OCI-LY1 (cell line): ENCODE results near the gene FBRSL1.
A peak's percentile ranks its signal among the peaks of the same experiment; 100 is the strongest.
"Not testable (repeated sequence)": the region's sequence is repeated elsewhere in the genome, so short reads cannot be mapped to it uniquely, and the experiment has no call there.

Source experiments
- H2AFZ ChIP-seq: fragments of 200-600 bp; sonication (generic), shearing (Covaris generic); 2 replicates; pipeline ENCODE4 v1.6.0; 2014; ENCODE audit warnings: antibody characterized with exemption, mild to moderate bottlenecking, low read length
- H3F3A ChIP-seq: fragments of 200-600 bp; sonication (generic), shearing (Covaris generic); 2 replicates; pipeline ENCODE4 v1.6.0; 2014; ENCODE audit warnings: mild to moderate bottlenecking, antibody characterized with exemption, low read length, moderate library complexity; ENCODE audit not compliant: insufficient read depth
- H3K27ac ChIP-seq: fragments of 200-600 bp; sonication (generic); 2 replicates; pipeline ENCODE4 v1.5.1; 2014; ENCODE audit warnings: low read length, mixed run types, mild to moderate bottlenecking, low read depth; ENCODE audit not compliant: poor library complexity, severe bottlenecking
- H3K27me3 ChIP-seq: fragments of 200-600 bp; sonication (generic); 2 replicates; pipeline ENCODE4 v1.6.0; 2014; ENCODE audit warnings: antibody characterized with exemption, mild to moderate bottlenecking, low read length, moderate library complexity; ENCODE audit not compliant: insufficient read depth
- H3K36me3 ChIP-seq: fragments of 200-600 bp; sonication (generic); 2 replicates; pipeline ENCODE4 v1.6.1; 2014; ENCODE audit warnings: mild to moderate bottlenecking, antibody characterized with exemption, low read length, moderate library complexity, mixed read lengths; ENCODE audit not compliant: insufficient read depth
- H3K4me1 ChIP-seq: fragments of 200-600 bp; sonication (generic); 2 replicates; pipeline ENCODE4 v1.5.1; 2014; ENCODE audit warnings: mild to moderate bottlenecking, low read length, moderate library complexity; ENCODE audit not compliant: insufficient read depth, severe bottlenecking
- H3K4me2 ChIP-seq: fragments of 200-600 bp; sonication (generic), shearing (Covaris generic); 2 replicates; pipeline ENCODE4 v1.6.1; 2014; ENCODE audit warnings: low read length
- H3K4me3 ChIP-seq: fragments of 200-600 bp; sonication (generic); 2 replicates; pipeline ENCODE4 v1.5.1; 2014; ENCODE audit warnings: low read length, low read depth, mild to moderate bottlenecking, mixed read lengths; ENCODE audit not compliant: poor library complexity, severe bottlenecking
- H3K79me2 ChIP-seq: fragments of 200-600 bp; shearing (Covaris generic); 2 replicates; pipeline ENCODE4 v1.6.1; 2016; ENCODE audit warnings: mixed run types, low read length, mixed read lengths; ENCODE audit not compliant: insufficient read depth
- H3K9ac ChIP-seq: fragments of 200-600 bp; sonication (generic), shearing (Covaris generic); 2 replicates; pipeline ENCODE4 v1.6.1; 2014; ENCODE audit warnings: mild to moderate bottlenecking, low read length, mixed read lengths
- H3K9me2 ChIP-seq: fragments of 200-600 bp; sonication (generic), shearing (Covaris generic); 2 replicates; pipeline ENCODE4 v1.6.1; 2014; ENCODE audit warnings: low read depth, mild to moderate bottlenecking, low read length, mixed read lengths
- H3K9me3 ChIP-seq: fragments of 200-600 bp; shearing (Covaris generic); 2 replicates; pipeline ENCODE4 v1.6.1; 2014; ENCODE audit warnings: low read length, mixed read lengths
- H4K20me1 ChIP-seq: fragments of 200-600 bp; sonication (generic), shearing (Covaris generic); 2 replicates; pipeline ENCODE4 v1.6.0; 2016; ENCODE audit warnings: mild to moderate bottlenecking, low read length; ENCODE audit not compliant: insufficient read depth
- EZH2 ChIP-seq: fragments of 200-600 bp; sonication (generic), shearing (Covaris generic); IDR thresholded peaks from 2 replicates; pipeline ENCODE4 v1.8.0; 2017; ENCODE audit warnings: borderline replicate concordance, mixed run types, mild to moderate bottlenecking, antibody characterized with exemption, low read length, moderate library complexity, mixed read lengths
- TF ChIP-seq, protein P1 (sequence below): fragments of 200-600 bp; sonication (generic), shearing (Covaris generic); IDR thresholded peaks from 2 replicates; pipeline ENCODE4 v1.5.1; 2017; ENCODE audit warnings: mild to moderate bottlenecking, antibody characterized with exemption, low read length, moderate library complexity, mixed read lengths

Gene FBRSL1

DNA sequence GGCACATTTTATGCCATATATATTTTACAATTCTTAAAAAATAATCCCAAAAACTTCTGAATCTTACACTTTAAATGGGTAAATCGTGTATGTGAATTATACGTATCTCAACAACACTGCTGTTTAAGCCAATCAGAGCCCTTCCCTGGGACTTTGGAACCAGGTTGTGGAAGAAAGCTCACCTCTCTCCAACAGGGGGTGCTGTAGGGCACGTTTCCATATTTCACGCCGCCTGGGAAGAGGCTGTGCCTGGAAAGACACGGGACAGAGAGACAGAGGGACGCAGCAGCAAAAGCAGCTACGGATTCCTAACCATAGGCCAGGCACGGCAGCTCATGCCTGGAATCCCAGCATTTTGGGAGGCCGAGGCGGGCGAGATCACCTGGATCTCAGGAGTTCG lies 29.4 kb upstream of the FBRSL1 start:
- Histone ChIP-seq H3K36me3 (no peaks in the 10 kb centered on the region), H3K4me1 (no peaks in the 10 kb centered on the region), H3K9me3 (no peaks in the 10 kb centered on the region), H4K20me1 (no peaks in the 10 kb centered on the region), H3K9ac (no peak overlapping the region), H3K4me2 (no peak overlapping the region), H3K4me3 (no peak overlapping the region), H3K27me3 (no peaks in the 10 kb centered on the region; the same call in 1 of the 2 replicates), H3K9me2 (no peaks in the 10 kb centered on the region), H3K27ac (no peak overlapping the region), H2AFZ (no peak overlapping the region), H3F3A (no peaks in the 10 kb centered on the region), H3K79me2 (no peaks in the 10 kb centered on the region)
- no peak for TF ChIP-seq EZH2
- TF ChIP-seq, protein P1, sequence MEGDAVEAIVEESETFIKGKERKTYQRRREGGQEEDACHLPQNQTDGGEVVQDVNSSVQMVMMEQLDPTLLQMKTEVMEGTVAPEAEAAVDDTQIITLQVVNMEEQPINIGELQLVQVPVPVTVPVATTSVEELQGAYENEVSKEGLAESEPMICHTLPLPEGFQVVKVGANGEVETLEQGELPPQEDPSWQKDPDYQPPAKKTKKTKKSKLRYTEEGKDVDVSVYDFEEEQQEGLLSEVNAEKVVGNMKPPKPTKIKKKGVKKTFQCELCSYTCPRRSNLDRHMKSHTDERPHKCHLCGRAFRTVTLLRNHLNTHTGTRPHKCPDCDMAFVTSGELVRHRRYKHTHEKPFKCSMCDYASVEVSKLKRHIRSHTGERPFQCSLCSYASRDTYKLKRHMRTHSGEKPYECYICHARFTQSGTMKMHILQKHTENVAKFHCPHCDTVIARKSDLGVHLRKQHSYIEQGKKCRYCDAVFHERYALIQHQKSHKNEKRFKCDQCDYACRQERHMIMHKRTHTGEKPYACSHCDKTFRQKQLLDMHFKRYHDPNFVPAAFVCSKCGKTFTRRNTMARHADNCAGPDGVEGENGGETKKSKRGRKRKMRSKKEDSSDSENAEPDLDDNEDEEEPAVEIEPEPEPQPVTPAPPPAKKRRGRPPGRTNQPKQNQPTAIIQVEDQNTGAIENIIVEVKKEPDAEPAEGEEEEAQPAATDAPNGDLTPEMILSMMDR, result peak; percentile 49

DNA sequence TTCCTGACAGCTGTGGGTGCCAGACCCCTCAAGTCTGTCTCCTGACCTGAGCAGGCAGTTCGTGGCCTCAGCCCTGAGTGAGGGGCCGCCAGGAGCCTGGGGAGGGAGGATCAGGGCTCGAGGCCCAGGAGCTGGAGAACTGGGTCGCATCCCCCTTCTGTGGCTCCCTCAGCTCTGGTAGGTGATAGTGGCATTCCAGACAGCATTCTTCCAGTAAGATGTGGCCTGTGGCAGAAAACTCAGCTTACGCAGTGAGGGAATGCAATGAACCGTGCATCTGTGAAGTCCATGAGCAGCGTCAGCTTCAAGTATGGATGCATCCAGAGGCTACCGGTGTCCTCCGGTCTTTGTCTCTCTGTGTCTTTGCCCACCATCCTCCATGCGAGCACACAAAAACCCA lies 28.4 kb upstream of the FBRSL1 start:
- Histone ChIP-seq H3K4me2 (no peak overlapping the region), H3K4me3 (no peak overlapping the region), H3K27me3 (no peaks in the 10 kb centered on the region; the same call in 1 of the 2 replicates), H3F3A (no peaks in the 10 kb centered on the region), H3K9me3 (no peaks in the 10 kb centered on the region), H3K4me1 (no peaks in the 10 kb centered on the region), H3K9me2 (no peaks in the 10 kb centered on the region), H3K27ac (no peak overlapping the region), H3K79me2 (no peaks in the 10 kb centered on the region), H3K36me3 (no peaks in the 10 kb centered on the region), H4K20me1 (no peaks in the 10 kb centered on the region), H3K9ac (no peak overlapping the region), H2AFZ (no peak overlapping the region)
- TF ChIP-seq, protein P1, result no peak
- TF ChIP-seq EZH2, result no peak

DNA sequence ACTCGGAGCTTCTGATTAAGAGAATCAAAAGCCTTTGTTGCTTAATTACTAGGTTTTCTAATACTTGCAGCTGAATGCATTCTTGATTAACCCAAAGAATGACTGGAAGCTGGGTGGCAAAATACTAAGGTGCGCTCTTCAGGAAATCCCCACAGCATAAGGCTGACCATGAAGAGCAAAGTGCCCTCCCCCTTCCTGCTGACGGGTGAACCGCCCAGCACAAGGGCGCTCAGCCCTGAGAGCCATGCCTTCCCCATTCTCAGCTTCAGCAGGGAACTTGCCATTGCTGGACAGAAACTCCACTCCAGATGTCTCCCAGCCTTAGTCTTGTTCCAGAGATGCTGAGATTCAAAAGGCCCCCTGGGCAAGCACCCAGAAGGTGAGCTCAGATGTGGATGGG lies 27.2 kb upstream of the FBRSL1 start:
- Histone ChIP-seq H3K27me3 (no peaks in the 10 kb centered on the region; the same call in 1 of the 2 replicates), H2AFZ (no peak overlapping the region), H4K20me1 (no peaks in the 10 kb centered on the region), H3K79me2 (no peaks in the 10 kb centered on the region), H3K9ac (no peak overlapping the region), H3K36me3 (no peaks in the 10 kb centered on the region), H3K27ac (no peak overlapping the region), H3K4me2 (no peak overlapping the region), H3K4me1 (peaks cover 2% of the 10 kb centered on the region), H3K9me3 (no peaks in the 10 kb centered on the region), H3K9me2 (no peaks in the 10 kb centered on the region), H3F3A (no peaks in the 10 kb centered on the region), H3K4me3 (no peak overlapping the region)
- TF ChIP-seq, protein P1, result no peak
- no peak for TF ChIP-seq EZH2

DNA sequence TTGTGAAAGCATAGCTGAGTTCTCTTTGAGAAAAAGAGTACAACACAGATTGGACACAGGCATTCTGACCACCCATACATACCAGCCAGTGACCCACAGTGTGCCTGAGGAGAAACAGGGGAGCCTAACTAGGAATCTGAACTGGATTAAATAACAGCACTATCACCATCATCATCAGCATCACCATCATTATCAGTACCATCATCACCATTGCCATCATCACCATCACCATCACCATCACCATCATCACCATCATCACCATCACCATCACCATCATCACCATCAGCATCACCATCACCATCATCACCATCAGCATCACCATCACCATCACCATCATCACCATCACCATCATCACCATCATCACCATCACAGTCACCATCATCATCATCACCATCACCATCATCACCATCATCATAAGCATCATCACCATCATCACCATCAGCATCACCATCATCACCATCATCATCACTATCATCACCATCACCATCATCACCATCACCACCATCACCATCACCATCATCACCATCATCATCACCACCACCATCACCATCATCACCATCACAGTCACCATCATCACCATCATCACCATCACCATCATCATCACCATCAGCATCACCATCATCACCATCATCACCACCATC lies 26.5 kb upstream of the FBRSL1 start:
- H4K20me1 ChIP-seq, H3K9ac ChIP-seq, H3K9me3 ChIP-seq, H3K4me1 ChIP-seq, H3K79me2 ChIP-seq, H2AFZ ChIP-seq, H3K9me2 ChIP-seq, H3F3A ChIP-seq, H3K27ac ChIP-seq, H3K4me2 ChIP-seq, H3K36me3 ChIP-seq, H3K4me3 ChIP-seq, H3K27me3 ChIP-seq: not testable (repeated sequence)

DNA sequence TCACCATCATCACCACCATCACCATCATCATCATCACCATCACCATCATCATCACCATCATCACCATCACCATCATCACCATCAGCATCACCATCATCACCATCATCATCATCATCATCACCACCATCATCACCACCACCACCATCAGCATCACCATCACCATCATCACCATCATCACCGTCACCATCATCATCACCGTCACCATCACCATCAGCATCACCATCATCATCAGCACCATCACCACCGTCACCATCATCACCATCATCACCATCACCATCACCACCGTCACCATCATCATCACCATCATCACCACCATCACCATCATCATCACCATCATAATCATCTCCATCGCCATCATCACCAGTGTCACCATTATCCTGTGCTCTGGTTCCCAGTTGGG lies 25.6 kb upstream of the FBRSL1 start:
- not testable (repeated sequence) for H3K4me3 ChIP-seq, H3F3A ChIP-seq, H2AFZ ChIP-seq, H3K9ac ChIP-seq, H3K27me3 ChIP-seq, H3K36me3 ChIP-seq, H3K27ac ChIP-seq, H4K20me1 ChIP-seq, H3K79me2 ChIP-seq, H3K9me2 ChIP-seq, H3K4me2 ChIP-seq, H3K9me3 ChIP-seq
- H3K4me1 ChIP-seq, result peaks cover 11% of the 10 kb centered on the region
